AG04450 (cell line): ENCODE measurements around the gene TNFRSF21. TPM values are rescaled to one million over a fixed set of nuclear protein-coding genes. Genes with fewer than 3 reads are reported as not detected.

ENCODE experiments used
- CTCF ChIA-PET: fragments of 300-600, 350-600 bp; formaldehyde crosslinking; extraction: SDS; loops from one replicate; lab custom pipeline; 2022; ENCODE audit warnings: antibody characterized with exemption, inconsistent platforms; lab: Charles Lee
- POLR2A ChIA-PET: fragments of 350-600 bp; formaldehyde crosslinking; extraction: SDS; loops from one replicate; lab custom pipeline; 2021; ENCODE audit warnings: antibody characterized with exemption, inconsistent platforms; lab: Yijun Ruan, JAX
- DNase-seq: peaks from one replicate; pipeline ENCODE4 v3.0.0-alpha.2; 2011; ENCODE audit warnings: low read depth, low spot score
- H3K27ac ChIP-seq: one replicate; pipeline ENCODE4 v1.5.1; 2012; ENCODE audit warnings: low read depth, low read length, control low read depth
- H3K27me3 ChIP-seq: one replicate; pipeline ENCODE4 v1.6.0; 2012; ENCODE audit warnings: low read length; ENCODE audit not compliant: control insufficient read depth, insufficient read depth
- H3K4me3 ChIP-seq: 2 replicates; pipeline ENCODE4 v1.5.1; 2011; ENCODE audit warnings: mild to moderate bottlenecking, low read depth, low read length, control low read depth
- H3K9me3 ChIP-seq: 2 replicates; pipeline ENCODE4 v1.5.1; 2012; ENCODE audit warnings: low read length; ENCODE audit not compliant: control insufficient read depth, insufficient read depth
- polyA plus RNA-seq: library from polyadenylated mRNA; depleted of rRNA; stranded (reverse); fragments of >200 nt; gene quantifications from 2 replicates; pipeline ENCODE4 v1.2.3, GENCODE V29; 2011; rRNA removed
- TF ChIP-seq, protein P1 (sequence below): IDR thresholded peaks from 2 replicates; pipeline ENCODE4 v1.5.1; 2011; ENCODE audit warnings: low read depth, low read length, control low read depth, inconsistent platforms

TNFRSF21 gene
- polyA plus RNA-seq, 1 experiment, result 21.7 TPM

DNA sequence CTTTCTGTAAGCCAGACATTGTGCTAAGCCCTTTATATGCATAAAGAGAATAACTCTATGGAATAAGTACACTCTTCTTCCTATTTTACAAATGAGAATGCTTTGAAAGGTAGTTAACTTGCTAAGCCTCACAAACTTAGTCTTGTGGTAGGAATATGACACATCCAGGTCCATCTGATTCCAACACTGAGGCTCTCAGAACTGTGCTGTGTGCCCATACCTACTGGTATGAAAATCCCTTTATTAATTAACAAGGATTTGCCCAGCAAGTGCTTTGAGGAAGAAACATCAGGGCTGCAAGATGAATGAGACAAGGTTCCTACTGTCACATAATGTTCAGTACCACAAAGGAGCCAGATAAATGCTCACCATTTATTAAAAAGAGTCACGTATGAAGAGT is 122.6 kb downstream of the TNFRSF21 start:
- POLR2A ChIA-PET, result no interaction called here
- TF ChIP-seq, protein P1, sequence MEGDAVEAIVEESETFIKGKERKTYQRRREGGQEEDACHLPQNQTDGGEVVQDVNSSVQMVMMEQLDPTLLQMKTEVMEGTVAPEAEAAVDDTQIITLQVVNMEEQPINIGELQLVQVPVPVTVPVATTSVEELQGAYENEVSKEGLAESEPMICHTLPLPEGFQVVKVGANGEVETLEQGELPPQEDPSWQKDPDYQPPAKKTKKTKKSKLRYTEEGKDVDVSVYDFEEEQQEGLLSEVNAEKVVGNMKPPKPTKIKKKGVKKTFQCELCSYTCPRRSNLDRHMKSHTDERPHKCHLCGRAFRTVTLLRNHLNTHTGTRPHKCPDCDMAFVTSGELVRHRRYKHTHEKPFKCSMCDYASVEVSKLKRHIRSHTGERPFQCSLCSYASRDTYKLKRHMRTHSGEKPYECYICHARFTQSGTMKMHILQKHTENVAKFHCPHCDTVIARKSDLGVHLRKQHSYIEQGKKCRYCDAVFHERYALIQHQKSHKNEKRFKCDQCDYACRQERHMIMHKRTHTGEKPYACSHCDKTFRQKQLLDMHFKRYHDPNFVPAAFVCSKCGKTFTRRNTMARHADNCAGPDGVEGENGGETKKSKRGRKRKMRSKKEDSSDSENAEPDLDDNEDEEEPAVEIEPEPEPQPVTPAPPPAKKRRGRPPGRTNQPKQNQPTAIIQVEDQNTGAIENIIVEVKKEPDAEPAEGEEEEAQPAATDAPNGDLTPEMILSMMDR, result no peak
- H3K4me3 ChIP-seq, result no peak overlapping the region
- DNase-seq, result no peak
- no peak overlapping the region for H3K27ac ChIP-seq
- CTCF ChIA-PET, result no interaction called here
- no peaks in the 10 kb centered on the region for H3K27me3 ChIP-seq
- no peaks in the 10 kb centered on the region for H3K9me3 ChIP-seq

DNA sequence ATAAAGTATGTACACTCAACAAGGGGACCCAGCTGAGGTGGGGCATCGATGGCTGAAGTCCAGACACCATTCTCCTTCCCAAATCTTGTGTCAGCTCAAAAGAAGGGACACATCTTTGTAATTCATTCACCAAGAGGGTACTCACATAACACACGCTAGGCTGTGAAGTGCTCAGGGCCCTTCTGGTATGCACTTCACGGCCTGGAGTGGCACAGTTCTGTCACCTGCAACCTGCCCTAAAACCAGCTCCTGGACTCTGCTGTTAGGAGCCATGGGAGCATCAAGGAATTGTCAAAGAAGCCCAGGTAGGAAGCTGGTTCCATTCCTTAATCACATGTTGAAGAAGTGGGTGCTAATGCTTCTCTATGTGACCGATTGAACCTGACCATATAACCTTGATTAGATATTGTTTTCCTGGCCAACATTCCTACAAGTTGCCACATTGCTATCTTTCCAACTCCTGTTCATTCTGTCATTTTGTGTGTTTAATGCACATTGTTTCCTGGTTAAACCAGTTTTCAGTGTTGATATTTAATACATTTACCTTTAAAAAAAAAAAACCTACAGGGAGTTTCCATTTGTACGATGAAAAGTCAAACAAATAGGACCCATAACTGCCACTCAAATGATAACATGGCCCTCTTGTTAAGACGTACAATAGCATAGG is 127.3 kb downstream of the TNFRSF21 start:
- Histone ChIP-seq H3K27ac (no peak overlapping the region), H3K27me3 (no peaks in the 10 kb centered on the region), H3K4me3 (no peak overlapping the region), H3K9me3 (no peaks in the 10 kb centered on the region)
- TF ChIP-seq, protein P1, result no peak
- ChIA-PET POLR2A (no interaction called here), CTCF (no interaction called here)
- DNase-seq, result no peak

DNA sequence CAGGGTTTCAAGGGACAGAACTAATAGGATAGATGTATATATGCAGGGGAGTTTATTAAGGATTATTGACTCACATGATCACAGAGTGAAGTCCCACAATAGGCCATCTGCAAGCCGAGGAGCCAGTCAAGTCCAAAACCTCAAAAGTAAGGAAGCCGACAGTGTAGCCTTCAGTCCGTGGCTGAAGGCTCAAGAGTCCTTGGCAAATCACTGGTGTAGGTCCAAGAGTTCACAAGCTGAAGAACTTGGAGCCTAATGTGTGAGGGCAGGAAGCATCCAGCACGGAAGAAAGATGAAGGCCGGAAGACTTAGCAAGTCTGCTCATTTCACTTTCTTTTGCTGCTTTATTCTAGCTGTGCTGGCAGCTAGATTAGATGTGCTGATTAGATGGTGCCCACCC is 128.0 kb downstream of the TNFRSF21 start:
- no peak overlapping the region for H3K27ac ChIP-seq
- no peak overlapping the region for H3K4me3 ChIP-seq
- TF ChIP-seq, protein P1, result no peak
- POLR2A ChIA-PET, result no interaction called here
- H3K27me3 ChIP-seq, result no peaks in the 10 kb centered on the region
- no peak for DNase-seq
- H3K9me3 ChIP-seq, result no peaks in the 10 kb centered on the region
- CTCF ChIA-PET, result no interaction called here

Other genes starting within 250 kb of the TNFRSF21 start
- gene CD2AP, start 167.9 kb upstream of the TNFRSF21 start, polyA plus RNA-seq, result 7.9 and 12.5 TPM in 2 replicates